Right lobe of liver (tissue), 4 donors: Measurements from ENCODE around the gene DMRT1.

Source experiments
- POLR2A ChIP-seq: fragments of 450-650 bp; IDR thresholded peaks from one replicate; pipeline ENCODE4 v1.6.1; 2017; ENCODE audit warnings: antibody characterized with exemption, mild to moderate bottlenecking
- TF ChIP-seq, protein P1 (sequence below), 4 donors: fragments of 200-600 bp in 3 of 4; fragments of 450-650 bp in 1 of 4; IDR thresholded peaks; one replicate each; pipeline versions ENCODE4 v1.5.1 to v1.8.0; 2016 to 2022; ENCODE audit warnings: antibody characterized with exemption in 4 of 4, mild to moderate bottlenecking in 2 of 4
- donor health status: DM: no; HTN: no; CAD: no.
- donor health status: DM: no; HTN: no; CAD: no.
- donor health status: DM: no; HTN: yes; CAD: no.

DNA sequence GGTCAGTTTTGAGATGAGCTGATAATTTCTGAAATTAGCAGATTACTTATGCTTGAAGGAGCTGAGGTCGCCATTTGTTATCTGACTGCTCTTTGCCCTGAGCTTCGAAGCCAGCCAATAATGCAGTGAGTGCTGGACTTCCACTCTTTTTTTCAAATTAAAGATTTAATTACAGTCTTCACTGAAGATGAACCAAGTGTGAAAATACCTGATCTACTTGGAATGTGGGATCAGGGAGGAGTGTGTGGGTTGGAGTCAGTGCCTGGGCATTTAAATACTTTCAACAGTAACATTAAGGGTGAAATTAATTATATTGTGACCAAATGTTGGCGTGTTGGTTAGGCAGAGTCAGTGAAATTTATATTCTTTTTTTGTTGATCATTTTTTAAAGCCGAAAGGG is 111.0 kb downstream of the DMRT1 start:
- TF ChIP-seq, protein P1, sequence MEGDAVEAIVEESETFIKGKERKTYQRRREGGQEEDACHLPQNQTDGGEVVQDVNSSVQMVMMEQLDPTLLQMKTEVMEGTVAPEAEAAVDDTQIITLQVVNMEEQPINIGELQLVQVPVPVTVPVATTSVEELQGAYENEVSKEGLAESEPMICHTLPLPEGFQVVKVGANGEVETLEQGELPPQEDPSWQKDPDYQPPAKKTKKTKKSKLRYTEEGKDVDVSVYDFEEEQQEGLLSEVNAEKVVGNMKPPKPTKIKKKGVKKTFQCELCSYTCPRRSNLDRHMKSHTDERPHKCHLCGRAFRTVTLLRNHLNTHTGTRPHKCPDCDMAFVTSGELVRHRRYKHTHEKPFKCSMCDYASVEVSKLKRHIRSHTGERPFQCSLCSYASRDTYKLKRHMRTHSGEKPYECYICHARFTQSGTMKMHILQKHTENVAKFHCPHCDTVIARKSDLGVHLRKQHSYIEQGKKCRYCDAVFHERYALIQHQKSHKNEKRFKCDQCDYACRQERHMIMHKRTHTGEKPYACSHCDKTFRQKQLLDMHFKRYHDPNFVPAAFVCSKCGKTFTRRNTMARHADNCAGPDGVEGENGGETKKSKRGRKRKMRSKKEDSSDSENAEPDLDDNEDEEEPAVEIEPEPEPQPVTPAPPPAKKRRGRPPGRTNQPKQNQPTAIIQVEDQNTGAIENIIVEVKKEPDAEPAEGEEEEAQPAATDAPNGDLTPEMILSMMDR (IDR thresholded peaks at IDR 0.05), result no peak
- no peak for TF ChIP-seq POLR2A
